Gastrocnemius medialis (tissue), 4 donors: ENCODE data around the gene S100A7.

Experiments used
- POLR2A ChIP-seq, 2 donors: fragments of 450-650 bp; IDR thresholded peaks; one replicate each; pipeline ENCODE4 v1.6.1; 2017; ENCODE audit warnings: antibody characterized with exemption in 2 of 2, mild to moderate bottlenecking in 2 of 2, moderate library complexity in 2 of 2
- TF ChIP-seq, protein P1 (sequence below), 5 experiments: fragments of 450-650 bp in 3 of 5; fragments of 200-600 bp in 2 of 5; sonication (generic) in 2 of 5; IDR thresholded peaks in 4 of 5; conservative IDR thresholded peaks in 1 of 5; 1 replicate in 4 of 5; 2 replicates in 1 of 5; pipeline ENCODE4 v1.5.1; 2016 to 2019; ENCODE audit warnings: antibody characterized with exemption in 5 of 5, mild to moderate bottlenecking in 3 of 5, moderate library complexity in 3 of 5

DNA sequence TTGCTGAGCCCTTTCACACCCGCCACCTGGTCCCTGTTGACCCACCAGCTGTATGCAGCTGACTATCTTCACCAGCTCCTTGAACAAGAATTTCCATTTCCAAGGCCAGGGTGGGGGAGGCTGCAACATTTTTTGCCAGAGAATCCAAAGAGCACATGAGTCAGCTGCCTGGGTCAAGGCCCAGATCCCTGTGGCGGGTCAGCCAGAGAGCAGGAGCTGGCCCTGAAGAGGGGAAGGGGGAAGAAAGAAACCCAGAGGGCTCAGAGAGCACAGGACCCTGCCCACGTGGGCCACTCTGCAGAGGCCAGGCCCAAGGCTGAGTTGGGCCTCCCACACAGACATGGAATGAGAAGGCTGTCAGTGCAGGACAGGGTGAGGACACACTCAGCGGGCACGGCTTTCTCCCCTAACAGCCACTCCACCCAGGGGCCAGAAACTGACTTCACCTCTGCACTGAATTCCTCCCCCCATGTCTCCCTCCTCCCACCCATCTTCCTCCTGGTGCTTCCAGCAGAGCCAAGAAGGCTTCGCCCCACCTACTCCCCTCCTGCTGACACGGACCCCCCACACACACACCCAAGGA is 46.5 kb upstream of the S100A7 start:
- TF ChIP-seq, protein P1, sequence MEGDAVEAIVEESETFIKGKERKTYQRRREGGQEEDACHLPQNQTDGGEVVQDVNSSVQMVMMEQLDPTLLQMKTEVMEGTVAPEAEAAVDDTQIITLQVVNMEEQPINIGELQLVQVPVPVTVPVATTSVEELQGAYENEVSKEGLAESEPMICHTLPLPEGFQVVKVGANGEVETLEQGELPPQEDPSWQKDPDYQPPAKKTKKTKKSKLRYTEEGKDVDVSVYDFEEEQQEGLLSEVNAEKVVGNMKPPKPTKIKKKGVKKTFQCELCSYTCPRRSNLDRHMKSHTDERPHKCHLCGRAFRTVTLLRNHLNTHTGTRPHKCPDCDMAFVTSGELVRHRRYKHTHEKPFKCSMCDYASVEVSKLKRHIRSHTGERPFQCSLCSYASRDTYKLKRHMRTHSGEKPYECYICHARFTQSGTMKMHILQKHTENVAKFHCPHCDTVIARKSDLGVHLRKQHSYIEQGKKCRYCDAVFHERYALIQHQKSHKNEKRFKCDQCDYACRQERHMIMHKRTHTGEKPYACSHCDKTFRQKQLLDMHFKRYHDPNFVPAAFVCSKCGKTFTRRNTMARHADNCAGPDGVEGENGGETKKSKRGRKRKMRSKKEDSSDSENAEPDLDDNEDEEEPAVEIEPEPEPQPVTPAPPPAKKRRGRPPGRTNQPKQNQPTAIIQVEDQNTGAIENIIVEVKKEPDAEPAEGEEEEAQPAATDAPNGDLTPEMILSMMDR (IDR thresholded peaks at IDR 0.05 in 4 of 5, conservative IDR thresholded peaks at IDR 0.05 in 1 of 5), result no peak
- no peak for TF ChIP-seq POLR2A (IDR thresholded peaks at IDR 0.05)
